GM19452 (cell line): ENCODE measurements around the gene CCDC86.

ENCODE experiments used
- ATAC-seq: cut with Tn5 transposase; IDR thresholded peaks from one replicate; pipeline ENCODE4 v1.9.1; 2021; ENCODE audit not compliant: unreplicated experiment

The CCDC86 gene

DNA sequence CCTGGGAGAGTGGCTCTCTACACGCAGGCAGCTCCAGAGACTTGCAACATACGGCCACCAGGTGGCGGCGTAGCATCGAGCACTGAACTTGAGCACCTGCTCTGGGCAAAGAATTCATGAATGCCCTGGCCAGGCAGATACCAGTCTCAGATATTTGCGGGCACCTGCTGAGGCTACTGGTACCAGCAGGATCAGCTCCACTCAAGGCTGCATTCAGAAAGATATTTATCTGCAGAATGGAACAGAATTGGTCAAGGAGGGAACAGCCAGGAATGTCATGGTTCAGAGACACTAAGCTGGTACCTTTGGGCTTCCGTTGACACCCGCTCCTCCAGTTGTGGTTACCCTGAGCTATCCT lies 10.8 kb upstream of the CCDC86 start:
- peak; percentile 64 for ATAC-seq

GRCh38 chr11:60831501-60832079 lies 10.3 kb upstream of the CCDC86 start:
- no peak for ATAC-seq

GRCh38 chr11:60834742-60835533 lies 7.0 kb upstream of the CCDC86 start:
- ATAC-seq = no peak

DNA sequence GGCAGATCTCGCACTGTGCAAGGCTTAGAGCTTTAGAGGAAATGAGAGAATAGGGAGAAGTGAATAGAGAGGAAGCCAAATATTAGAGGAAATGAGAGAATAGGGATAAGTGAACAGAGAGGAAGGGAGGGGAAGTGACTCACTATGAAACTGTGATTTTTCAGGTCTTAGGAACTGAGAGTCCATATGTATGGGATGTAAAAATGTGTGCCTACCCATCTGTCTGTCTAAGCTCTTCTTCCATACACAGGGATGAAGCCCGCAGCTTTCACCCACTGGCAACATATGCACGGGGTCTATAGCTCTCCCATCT lies 6.4 kb upstream of the CCDC86 start:
- no peak for ATAC-seq

- ATAC-seq = no peak
Measured at GRCh38 chr11:60836866-60837515, 4.9 kb upstream of the CCDC86 start.

DNA sequence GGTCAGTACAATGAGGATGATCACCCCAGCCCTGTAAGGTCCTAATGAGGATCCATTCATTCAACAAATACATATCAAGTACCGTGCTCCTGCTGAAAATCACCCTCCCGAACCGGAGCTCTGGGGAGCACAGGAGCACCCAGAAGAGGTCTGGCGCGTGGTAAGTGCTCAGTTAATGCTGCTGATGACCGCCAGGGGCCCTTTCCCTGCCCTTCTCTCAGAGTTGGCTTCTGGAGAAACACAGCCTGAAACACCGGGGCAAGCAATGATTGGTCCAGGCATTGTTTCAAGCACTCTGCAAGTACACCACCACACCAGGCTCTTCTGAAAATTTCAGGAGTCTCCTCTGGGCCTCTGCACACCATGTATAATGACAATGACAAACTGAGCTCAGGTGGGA lies 3.8 kb upstream of the CCDC86 start:
- no peak for ATAC-seq

- ATAC-seq = no peak
Measured at GRCh38 chr11:60840470-60841430, 1.2 kb upstream of the CCDC86 start.

DNA sequence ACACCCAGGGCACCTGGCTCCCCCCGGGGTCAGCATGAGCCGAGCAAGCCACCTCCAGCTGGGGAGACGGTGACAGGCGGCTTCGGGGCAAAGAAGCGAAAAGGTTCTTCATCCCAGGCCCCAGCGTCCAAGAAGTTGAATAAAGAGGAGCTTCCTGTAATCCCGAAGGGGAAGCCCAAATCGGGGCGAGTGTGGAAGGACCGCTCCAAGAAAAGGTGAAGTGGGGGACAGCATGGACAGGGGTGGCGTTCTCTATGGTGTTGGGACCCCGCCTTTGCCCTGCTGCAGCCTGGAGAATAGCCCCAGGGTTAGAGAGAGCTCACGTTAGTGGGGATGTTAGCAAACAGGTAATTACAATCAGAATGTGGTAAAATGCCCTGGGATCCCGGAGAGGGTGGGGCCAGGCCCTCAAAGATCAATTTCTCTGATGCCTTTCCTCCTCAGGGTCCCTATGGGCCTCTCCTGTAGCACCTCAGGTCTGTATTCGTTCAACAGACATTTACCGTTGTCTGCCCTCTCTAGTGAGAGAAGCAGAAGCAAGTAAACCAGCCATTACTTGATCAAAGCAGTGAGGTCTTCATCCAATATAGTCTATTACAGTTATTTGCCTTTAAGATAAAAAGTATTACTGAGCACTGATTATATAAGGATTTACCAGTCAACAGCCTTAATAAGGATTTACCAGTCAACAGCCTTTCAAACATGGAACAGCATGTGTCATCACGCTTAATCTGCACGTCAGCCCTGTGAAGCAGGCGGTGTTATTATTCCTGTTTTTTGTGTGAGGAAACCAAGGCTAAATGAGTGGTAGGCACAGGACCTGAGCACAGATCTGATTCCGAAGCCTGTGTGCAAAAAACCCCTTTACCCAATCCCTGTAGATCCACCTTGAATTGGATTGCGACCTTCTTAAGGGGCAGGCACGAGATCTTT lies 1.0 kb downstream of the CCDC86 start:
- no peak for ATAC-seq

GRCh38 chr11:60844045-60844869 lies 2.3 kb downstream of the CCDC86 start:
- ATAC-seq = no peak

DNA sequence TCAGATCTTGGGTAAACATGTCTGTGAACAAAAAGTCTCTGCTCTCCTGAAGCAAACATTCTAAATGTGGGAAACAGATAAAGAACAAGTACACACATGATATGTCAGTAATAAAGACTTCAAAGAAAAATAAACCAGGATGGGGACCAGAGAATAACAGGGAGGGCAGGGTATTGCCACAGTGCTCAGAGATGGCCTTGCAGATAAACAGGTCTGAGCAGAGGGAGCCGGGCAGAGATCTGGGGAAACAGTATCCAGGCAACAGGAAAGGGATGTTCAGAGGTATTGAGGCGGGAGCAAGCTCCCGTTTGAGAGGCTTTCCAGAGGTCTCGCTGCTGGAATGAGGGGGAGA lies 2.9 kb downstream of the CCDC86 start:
- ATAC-seq = no peak

DNA sequence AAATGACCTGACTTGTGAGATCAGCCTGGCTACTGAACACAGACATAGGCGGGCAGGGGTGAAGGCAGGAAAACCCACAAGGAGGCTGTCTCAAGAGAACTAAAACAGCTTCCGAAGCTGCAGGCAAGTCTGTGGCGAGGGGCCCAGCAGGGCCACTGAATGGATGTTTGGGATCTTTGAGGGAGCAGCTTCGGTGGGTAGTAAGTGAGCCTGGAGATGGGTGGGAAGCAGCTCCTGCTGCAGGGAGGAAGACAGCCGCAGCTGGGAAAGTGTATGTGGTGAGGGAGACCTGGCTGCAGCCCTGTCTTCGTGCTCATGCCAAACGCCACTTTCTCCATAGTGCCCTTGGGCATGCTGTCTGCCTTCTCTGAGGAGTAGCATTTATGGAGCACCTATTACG lies 3.4 kb downstream of the CCDC86 start:
- ATAC-seq = no peak

DNA sequence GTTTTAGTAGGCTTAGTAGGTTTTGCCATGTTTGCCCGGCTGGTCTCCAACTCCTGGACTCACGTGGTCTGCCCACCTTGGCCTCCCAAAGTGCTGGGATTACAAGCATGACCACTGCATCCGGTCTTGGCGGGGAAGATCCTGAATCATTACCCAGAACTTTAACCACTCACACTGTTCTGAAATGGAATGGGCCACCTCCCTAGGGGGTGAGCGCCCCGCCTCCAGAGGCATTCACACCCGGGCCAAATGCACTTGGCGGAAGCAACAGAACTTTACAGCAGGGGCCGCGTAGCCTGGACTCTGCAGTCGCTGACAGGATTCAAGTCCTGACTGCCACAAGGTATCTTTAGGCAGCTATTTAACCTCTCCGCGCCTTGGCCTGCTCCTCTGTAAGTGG lies 5.4 kb downstream of the CCDC86 start:
- ATAC-seq = no peak

- no peak for ATAC-seq
Measured at GRCh38 chr11:60847896-60848295, 6.0 kb downstream of the CCDC86 start.

DNA sequence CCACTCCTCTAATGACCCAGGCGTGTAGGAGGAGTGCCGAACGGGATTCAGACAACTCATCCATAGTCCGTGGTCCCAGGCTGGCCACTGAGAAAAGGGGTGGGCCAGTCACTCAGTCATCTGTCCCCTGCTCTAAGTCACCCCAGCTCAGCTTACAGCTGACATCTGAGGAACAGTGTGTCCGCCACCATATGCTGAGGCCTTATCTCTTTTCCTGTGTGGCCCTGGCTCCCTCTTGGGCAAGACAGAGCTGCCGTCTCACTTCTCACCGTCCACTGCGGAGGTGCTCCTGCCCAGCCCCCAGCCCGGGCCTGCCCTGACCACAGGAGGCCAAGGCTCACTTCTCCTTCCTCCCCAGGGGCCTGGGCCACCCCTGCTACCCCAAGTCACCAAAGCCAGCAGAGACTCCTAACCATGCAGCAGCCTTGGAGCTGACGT lies 6.8 kb downstream of the CCDC86 start:
- ATAC-seq = no peak

DNA sequence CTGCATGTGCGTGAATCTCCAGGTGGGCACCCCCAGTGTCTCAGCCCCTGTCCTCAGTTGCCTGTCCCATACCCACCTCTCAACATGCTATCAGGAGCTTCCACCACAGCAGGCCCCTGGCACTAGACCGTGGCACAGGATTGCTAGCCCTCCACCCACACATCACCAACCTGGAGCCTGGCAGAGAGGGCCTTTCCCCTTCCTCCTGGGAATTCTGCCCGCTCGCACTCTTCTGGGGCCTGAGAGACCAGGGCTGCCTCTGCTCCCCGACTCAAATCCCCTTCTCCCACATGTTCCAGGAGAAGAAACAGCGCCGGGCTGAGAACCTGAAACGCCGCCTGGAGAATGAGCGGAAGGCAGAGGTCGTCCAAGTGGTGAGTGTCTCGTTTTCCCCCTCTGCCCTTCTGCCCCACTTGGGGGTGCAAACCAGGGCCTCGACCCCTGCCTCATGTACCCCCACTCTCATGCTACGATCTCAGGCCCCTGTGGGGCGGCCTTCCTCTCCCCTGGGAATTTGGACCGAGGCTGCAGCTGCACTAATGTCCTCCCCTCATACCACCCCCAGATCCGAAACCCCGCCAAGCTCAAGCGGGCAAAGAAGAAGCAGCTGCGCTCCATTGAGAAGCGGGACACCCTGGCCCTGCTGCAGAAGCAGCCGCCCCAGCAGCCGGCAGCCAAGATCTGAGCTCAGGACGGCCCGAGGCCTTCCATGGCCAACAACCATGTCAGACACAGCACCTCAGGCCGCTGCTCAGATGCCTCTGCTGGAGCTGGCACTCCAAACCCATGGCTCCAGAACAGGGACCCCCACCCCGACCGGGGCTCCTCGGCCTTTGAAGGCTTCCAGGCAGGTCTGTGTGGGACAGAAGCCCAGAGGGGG lies 8.0 kb downstream of the CCDC86 start:
- no peak for ATAC-seq

GRCh38 chr11:60851327-60852104 lies 9.6 kb downstream of the CCDC86 start:
- no peak for ATAC-seq

DNA sequence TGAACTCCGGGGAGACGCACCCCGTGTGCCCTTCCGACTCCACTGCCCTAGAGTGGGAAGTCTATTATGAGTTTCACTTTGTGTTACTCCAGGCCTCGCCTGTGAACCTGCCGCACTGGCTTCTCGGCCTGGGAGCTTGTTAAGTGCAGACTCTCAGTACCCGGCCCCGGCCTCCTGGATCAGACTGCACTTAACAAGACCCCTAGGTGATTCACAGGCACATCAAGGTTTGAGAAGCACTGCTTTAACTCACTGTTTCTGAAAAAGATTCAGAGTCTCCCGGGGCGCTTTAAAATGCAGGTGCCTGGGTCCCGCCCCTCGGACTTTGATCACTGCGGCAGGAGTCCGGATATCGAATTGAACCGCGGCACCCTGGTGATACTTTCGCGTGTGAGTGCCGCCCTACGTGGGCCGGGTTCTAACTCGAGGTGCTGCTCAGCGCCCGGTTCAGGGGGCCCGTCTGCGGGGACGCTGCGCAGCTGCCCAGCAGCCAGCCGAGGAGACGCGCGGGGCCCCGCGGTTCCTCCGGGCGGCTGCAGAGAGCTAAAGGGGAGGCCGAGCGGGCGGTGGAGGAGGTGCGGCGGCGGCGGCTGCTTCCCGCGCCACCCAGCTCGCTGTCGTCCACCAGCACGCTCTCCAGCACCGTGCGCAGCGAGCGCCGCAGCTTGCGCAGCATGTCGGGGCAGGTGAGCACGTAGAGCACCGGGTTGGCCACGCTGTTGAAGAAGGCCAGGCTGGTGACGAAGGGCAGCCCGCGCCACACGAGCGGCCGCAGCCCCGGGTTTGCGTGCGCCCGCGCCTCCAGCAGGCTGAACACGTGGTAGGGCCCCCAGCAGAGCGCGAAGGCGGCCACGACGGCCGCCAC lies 10.4 kb downstream of the CCDC86 start:
- no peak for ATAC-seq
